ENCODE results near the gene LSM4. TPM values are rescaled to one million over a fixed set of nuclear protein-coding genes. Genes with fewer than 3 reads are reported as not detected.

The LSM4 gene
- total and polyA plus RNA-seq, 2 donors (not counting 3 experiments of a cell fraction or from before 2014, with no cell fraction given) = 118 to 119 TPM

GRCh38 chr19:18287836-18288772 is 34.8 kb downstream of the LSM4 start:
- Histone ChIP-seq H3K9ac (replicated peaks; ENCODE audit: extremely low read depth, insufficient read depth, low read length) (no peak overlapping the region), H2AFZ (ENCODE audit: low read depth, low read length) (no peak overlapping the region), H3K27me3 (ENCODE audit: control insufficient read depth in 2 of 2, insufficient read depth in 2 of 2, low read length in 2 of 2) (no peaks in the 10 kb centered on the region), H3K36me3 (ENCODE audit: control insufficient read depth in 2 of 2, extremely low read depth in 1 of 2, insufficient read depth in 2 of 2, low read length in 2 of 2) (no peaks in the 10 kb centered on the region), H3K9me3 (replicated peaks; ENCODE audit: control insufficient read depth, insufficient read depth, low read length) (no peaks in the 10 kb centered on the region), H3K4me2 (ENCODE audit: insufficient read depth, low read length) (no peak overlapping the region), H4K20me1 (replicated peaks; ENCODE audit: control insufficient read depth, extremely low read depth, insufficient read depth, low read length) (no peaks in the 10 kb centered on the region), H3K79me2 (ENCODE audit: control insufficient read depth, insufficient read depth, low read length) (no peaks in the 10 kb centered on the region), H3K4me3 (replicated peaks in 1 of 3; ENCODE audit: insufficient read depth in 1 of 3, low read depth in 1 of 3, low read length in 3 of 3) (no peak overlapping the region), H3K27ac (ENCODE audit: insufficient read depth, low read depth, low read length) (no peak overlapping the region), H3K4me1 (ENCODE audit: control insufficient read depth, extremely low read depth, insufficient read depth, low read length) (peaks cover 13% of the 10 kb centered on the region), H3K9me1 (replicated peaks; ENCODE audit: control insufficient read depth, extremely low read depth, insufficient read depth, low read length) (no peaks in the 10 kb centered on the region)
- BruUV-seq (replicated peaks) = no TSS peak
- no peak for TF ChIP-seq GATA2 (IDR thresholded peaks at IDR 0.05; ENCODE audit: insufficient read depth, insufficient read length, low read depth, low read length)
- TF ChIP-seq MYC (IDR thresholded peaks at IDR 0.05; ENCODE audit: low read depth, low read length) = no peak
- no peak for TF ChIP-seq POLR2AphosphoS5 (IDR thresholded peaks at IDR 0.05; ENCODE audit: insufficient read depth, low read depth, low read length)
- TF ChIP-seq FOS (IDR thresholded peaks at IDR 0.05; ENCODE audit: borderline replicate concordance, insufficient read depth, low read length) = no peak
- TF ChIP-seq EZH2 (IDR thresholded peaks at IDR 0.05; ENCODE audit: borderline replicate concordance, low read depth, low read length, severe bottlenecking) = no peak
- ChIA-PET POLR2A (no interaction called here), CTCF (interaction anchor here (0.6 to 1.6 kb wide), 3 partner anchors 8 to 89 kb away, joined by 3 to 11 read pairs (median 4); no protein-coding TSS in a partner anchor)
- intact Hi-C loops (cut with micrococcal nuclease) (no loop called here), dilution Hi-C loops (cut with MboI; ENCODE audit: extremely low pct_ligation_motif_present, low sequenced_read_pairs) (no loop called here)
- DNase-seq (ENCODE audit: low read depth, low spot score) (no peak), FAIRE-seq (no peak)
